RWPE1 (cell line): Measurements from ENCODE around the gene LRRC45.

Experiments
- CTCF ChIA-PET: fragments of 350-600 bp; sonication (Branson Sonifier 250); formaldehyde crosslinking; extraction: SDS; loops from one replicate; lab custom pipeline; 2021; lab: Yijun Ruan, JAX
- POLR2A ChIA-PET: fragments of 400-600 bp; formaldehyde crosslinking; extraction: SDS; loops from one replicate; lab custom pipeline; 2020; ENCODE audit warnings: antibody characterized with exemption; ENCODE audit not compliant: low non-redundant PET; lab: Yijun Ruan, JAX
- DNase-seq: peaks from one replicate; pipeline ENCODE4 v3.0.0; 2012; ENCODE audit warnings: low spot score
- H3K27ac ChIP-seq: fragments of 450-650 bp; 2 replicates; pipeline ENCODE4 v1.5.1; 2017
- CTCF ChIP-seq: fragments of 450-650 bp; conservative IDR thresholded peaks from 2 replicates; pipeline ENCODE4 v1.5.1; 2017; ENCODE audit warnings: low read depth, mild to moderate bottlenecking

Gene LRRC45

GRCh38 chr17:81993729-81994592, 29.1 kb upstream of the LRRC45 start:
- POLR2A ChIA-PET, result no interaction called here

GRCh38 chr17:81994593-81995462, 28.3 kb upstream of the LRRC45 start:
- peak overlapping the region; percentile 100; the same call in 1 of the 2 replicates for H3K27ac ChIP-seq
- ChIA-PET POLR2A (no interaction called here), CTCF (interaction anchor here (0.5 to 0.7 kb wide), 3 partner anchors 82 to 424 kb away, joined by 5 to 6 read pairs (median 5); no protein-coding TSS in a partner anchor)
- no peak for DNase-seq
- no peak for TF ChIP-seq CTCF

More at GRCh38 chr17:81993729-81994592, 29.1 kb upstream of the LRRC45 start:
- H3K27ac ChIP-seq, result peak overlapping the region; percentile 100
- no peak for TF ChIP-seq CTCF
- CTCF ChIA-PET, result interaction anchor here (0.5 kb wide), 1 partner anchor 103 kb away, joined by 6 read pairs; no protein-coding TSS in a partner anchor
- no peak for DNase-seq

- H3K27ac ChIP-seq, result peak overlapping the region; percentile 100; the same call in 1 of the 2 replicates
- POLR2A ChIA-PET, result no interaction called here
- no peak for TF ChIP-seq CTCF
- CTCF ChIA-PET, result interaction anchor here (0.7 kb wide), 2 partner anchors 81 to 424 kb away, joined by 5 read pairs; no protein-coding TSS in a partner anchor
- DNase-seq, result no peak
Measured at GRCh38 chr17:81995463-81996231, 27.5 kb upstream of the LRRC45 start.

GRCh38 chr17:81996232-81996756, 26.8 kb upstream of the LRRC45 start:
- no peak for DNase-seq
- CTCF ChIA-PET, result interaction anchor here (1.4 kb wide), 1 partner anchor 18 kb away, joined by 4 read pairs; no protein-coding TSS in a partner anchor
- POLR2A ChIA-PET, result no interaction called here
- peak overlapping the region; percentile 100 for H3K27ac ChIP-seq
- TF ChIP-seq CTCF, result no peak

GRCh38 chr17:81996757-81997441, 26.2 kb upstream of the LRRC45 start:
- DNase-seq, result no peak
- TF ChIP-seq CTCF, result no peak
- ChIA-PET CTCF (interaction anchor here (0.7 to 1.4 kb wide), 3 partner anchors 18 to 37 kb away, joined by 3 to 4 read pairs (median 4); no protein-coding TSS in a partner anchor), POLR2A (interaction anchor here (0.6 to 0.7 kb wide), 2 partner anchors 18 to 162 kb away, joined by 3 to 4 read pairs; partner anchors contain the start of gene PPP1R27)
- peak overlapping the region; percentile 100 for H3K27ac ChIP-seq
